ENCODE measurements around the gene FEM1B. TPM values are rescaled to one million over a fixed set of nuclear protein-coding genes. Genes with fewer than 3 reads are reported as not detected.

Gene FEM1B
- total RNA-seq (36.6 TPM), polyA plus RNA-seq (ENCODE audit: insufficient read depth in 1 of 8, insufficient read length in 8 of 8, low replicate concordance in 1 of 8) (10 to 100 TPM; 18.3 to 40.9 (median 35.8) TPM)
- long read RNA-seq, donor 1, full-length matches to known transcripts, result 7 of 7 reads
- long read RNA-seq, donor 1, partial matches to known transcripts, result 0 of 7 reads
- long read RNA-seq, donor 1, other reads (novel, unspliced or antisense), result 0 of 7 reads
- long read RNA-seq, donor 2, full-length matches to known transcripts, result 2 of 2 reads
- long read RNA-seq, donor 2, partial matches to known transcripts, result 0 of 2 reads
- long read RNA-seq, donor 2, other reads (novel, unspliced or antisense), result 0 of 2 reads
- long read RNA-seq, donor 3, full-length matches to known transcripts, result 18 of 34 reads
- long read RNA-seq, donor 3, partial matches to known transcripts, result 16 of 34 reads
- long read RNA-seq, donor 3, other reads (novel, unspliced or antisense), result 0 of 34 reads
- long read RNA-seq, donor 4, full-length matches to known transcripts, result 4 of 4 reads
- long read RNA-seq, donor 4, partial matches to known transcripts, result 0 of 4 reads
- long read RNA-seq, donor 4, other reads (novel, unspliced or antisense), result 0 of 4 reads
- long read RNA-seq, donor 5, full-length matches to known transcripts, result 31 of 31 reads
- long read RNA-seq, donor 5, partial matches to known transcripts, result 0 of 31 reads
- long read RNA-seq, donor 5, other reads (novel, unspliced or antisense), result 0 of 31 reads
- long read RNA-seq, donor 6, full-length matches to known transcripts, result 6 of 6 reads
- long read RNA-seq, donor 6, partial matches to known transcripts, result 0 of 6 reads
- long read RNA-seq, donor 6, other reads (novel, unspliced or antisense), result 0 of 6 reads
- long read RNA-seq, donor 7, full-length matches to known transcripts, result 2 of 13 reads
- long read RNA-seq, donor 7, partial matches to known transcripts, result 11 of 13 reads
- long read RNA-seq, donor 7, other reads (novel, unspliced or antisense), result 0 of 13 reads
- long read RNA-seq, donor 8, full-length matches to known transcripts, result 3 of 3 reads
- long read RNA-seq, donor 8, partial matches to known transcripts, result 0 of 3 reads
- long read RNA-seq, donor 8, other reads (novel, unspliced or antisense), result 0 of 3 reads
- long read RNA-seq, donor 9, full-length matches to known transcripts, result 7 of 7 reads
- long read RNA-seq, donor 9, partial matches to known transcripts, result 0 of 7 reads
- long read RNA-seq, donor 9, other reads (novel, unspliced or antisense), result 0 of 7 reads
- long read RNA-seq, donor 10, full-length matches to known transcripts, result 13 of 13 reads
- long read RNA-seq, donor 10, partial matches to known transcripts, result 0 of 13 reads
- long read RNA-seq, donor 10, other reads (novel, unspliced or antisense), result 0 of 13 reads
- long read RNA-seq, donor 11, full-length matches to known transcripts, result 10 of 10 reads
- long read RNA-seq, donor 11, partial matches to known transcripts, result 0 of 10 reads
- long read RNA-seq, donor 11, other reads (novel, unspliced or antisense), result 0 of 10 reads

GRCh38 chr15:68277603-68278344 is at the start of gene FEM1B:
TSS of gene FEM1B (plus strand) at chr15:68277745. CDS start at chr15:68278418, 673 bp downstream.
- Histone ChIP-seq H3K27me3 (ENCODE audit: control insufficient read depth, insufficient read depth, low read length) (no peaks in the 10 kb centered on the region), H3K27ac (ENCODE audit: low read length) (peak within 1 kb of the TSS; percentile 99), H3K4me3 (ENCODE audit: low read length) (peak within 1 kb of the TSS; percentile 96), H3K36me3 (ENCODE audit: control insufficient read depth, insufficient read depth, low read length) (peaks cover 6% of the 10 kb centered on the region), H3K4me1 (ENCODE audit: control insufficient read depth, insufficient read depth, low read length) (peaks cover 28% of the 10 kb centered on the region), H3K9me3 (replicated peaks; ENCODE audit: control insufficient read depth, low read depth, low read length) (no peaks in the 10 kb centered on the region)
- peak; percentile 98 for DNase-seq
- WGBS (ENCODE audit: insufficient coverage), result under 1% methylated on average over 85 of the region's 85 CpGs

- no peaks in the 10 kb centered on the region for H3K36me3 ChIP-seq (ENCODE audit: control insufficient read depth, insufficient read depth, low read length)
- no peaks in the 10 kb centered on the region for H3K27me3 ChIP-seq (ENCODE audit: control insufficient read depth, insufficient read depth, low read length)
- WGBS (ENCODE audit: insufficient coverage), result 31% methylated on average over 22 of the region's 25 CpGs
- peaks cover 21% of the 10 kb centered on the region for H3K4me1 ChIP-seq (ENCODE audit: control insufficient read depth, insufficient read depth, low read length)
- DNase-seq, result no peak
- H3K27ac ChIP-seq (ENCODE audit: low read length), result no peak overlapping the region
- H3K9me3 ChIP-seq (replicated peaks; ENCODE audit: control insufficient read depth, low read depth, low read length), result no peaks in the 10 kb centered on the region
- H3K4me3 ChIP-seq (ENCODE audit: low read length), result peak overlapping the region; percentile 65
Measured at GRCh38 chr15:68228143-68228970, 49.2 kb upstream of the FEM1B start.

- 0% methylated on average over 30 of the region's 39 CpGs for WGBS (ENCODE audit: insufficient coverage)
- Histone ChIP-seq H3K4me3 (ENCODE audit: low read length) (peak overlapping the region; percentile 65), H3K9me3 (replicated peaks; ENCODE audit: control insufficient read depth, low read depth, low read length) (no peaks in the 10 kb centered on the region), H3K27me3 (ENCODE audit: control insufficient read depth, insufficient read depth, low read length) (no peaks in the 10 kb centered on the region), H3K27ac (ENCODE audit: low read length) (no peak overlapping the region), H3K36me3 (ENCODE audit: control insufficient read depth, insufficient read depth, low read length) (no peaks in the 10 kb centered on the region), H3K4me1 (ENCODE audit: control insufficient read depth, insufficient read depth, low read length) (peaks cover 21% of the 10 kb centered on the region)
- no peak for DNase-seq
Measured at GRCh38 chr15:68228971-68229385, 48.6 kb upstream of the FEM1B start.

- Histone ChIP-seq H3K4me1 (ENCODE audit: control insufficient read depth, insufficient read depth, low read length) (peaks cover 21% of the 10 kb centered on the region), H3K9me3 (replicated peaks; ENCODE audit: control insufficient read depth, low read depth, low read length) (no peaks in the 10 kb centered on the region), H3K36me3 (ENCODE audit: control insufficient read depth, insufficient read depth, low read length) (no peaks in the 10 kb centered on the region), H3K4me3 (ENCODE audit: low read length) (peak within 1 kb of the TSS; percentile 65), H3K27me3 (ENCODE audit: control insufficient read depth, insufficient read depth, low read length) (no peaks in the 10 kb centered on the region), H3K27ac (ENCODE audit: low read length) (peak within 1 kb of the TSS; percentile 65)
- DNase-seq, result peak; percentile 90
- under 1% methylated on average over 77 of the region's 82 CpGs for WGBS (ENCODE audit: insufficient coverage)
Measured at GRCh38 chr15:68229386-68230156, 48.0 kb upstream of the FEM1B start, which contains the start of gene CLN6. TSS of gene CLN6 (minus strand) at chr15:68229728. CDS start at chr15:68229584, 144 bp downstream.

- H3K36me3 ChIP-seq (ENCODE audit: control insufficient read depth, insufficient read depth, low read length), result no peaks in the 10 kb centered on the region
- H3K27ac ChIP-seq (ENCODE audit: low read length), result no peak overlapping the region
- H3K4me3 ChIP-seq (ENCODE audit: low read length), result peak overlapping the region; percentile 65
- DNase-seq, result no peak
- 52% methylated on average over 16 of the region's 20 CpGs for WGBS (ENCODE audit: insufficient coverage)
- peaks cover 21% of the 10 kb centered on the region for H3K4me1 ChIP-seq (ENCODE audit: control insufficient read depth, insufficient read depth, low read length)
- H3K27me3 ChIP-seq (ENCODE audit: control insufficient read depth, insufficient read depth, low read length), result no peaks in the 10 kb centered on the region
- H3K9me3 ChIP-seq (replicated peaks; ENCODE audit: control insufficient read depth, low read depth, low read length), result no peaks in the 10 kb centered on the region
Measured at GRCh38 chr15:68230157-68231100, 47.1 kb upstream of the FEM1B start.

GRCh38 chr15:68231102-68231818 is 46.3 kb upstream of the FEM1B start:
- no peak for DNase-seq
- 59% methylated on average over 3 of the region's 9 CpGs for WGBS (ENCODE audit: insufficient coverage)

GRCh38 chr15:68232449-68232848 is 45.1 kb upstream of the FEM1B start:
- Histone ChIP-seq H3K36me3 (ENCODE audit: control insufficient read depth, insufficient read depth, low read length) (no peaks in the 10 kb centered on the region), H3K27ac (ENCODE audit: low read length) (no peak overlapping the region), H3K4me1 (ENCODE audit: control insufficient read depth, insufficient read depth, low read length) (peaks cover 21% of the 10 kb centered on the region), H3K4me3 (ENCODE audit: low read length) (no peak overlapping the region), H3K27me3 (ENCODE audit: control insufficient read depth, insufficient read depth, low read length) (no peaks in the 10 kb centered on the region), H3K9me3 (replicated peaks; ENCODE audit: control insufficient read depth, low read depth, low read length) (no peaks in the 10 kb centered on the region)
- no peak for DNase-seq
- 88% methylated on average over 5 of the region's 6 CpGs for WGBS (ENCODE audit: insufficient coverage)

More at GRCh38 chr15:68231102-68231818, 46.3 kb upstream of the FEM1B start:
- Histone ChIP-seq H3K4me3 (ENCODE audit: low read length) (no peak overlapping the region), H3K4me1 (ENCODE audit: control insufficient read depth, insufficient read depth, low read length) (peaks cover 21% of the 10 kb centered on the region), H3K36me3 (ENCODE audit: control insufficient read depth, insufficient read depth, low read length) (no peaks in the 10 kb centered on the region), H3K27ac (ENCODE audit: low read length) (no peak overlapping the region), H3K9me3 (replicated peaks; ENCODE audit: control insufficient read depth, low read depth, low read length) (no peaks in the 10 kb centered on the region), H3K27me3 (ENCODE audit: control insufficient read depth, insufficient read depth, low read length) (no peaks in the 10 kb centered on the region)
